Measurements from ENCODE around the gene VCY1B. TPM values are rescaled to one million over a fixed set of nuclear protein-coding genes. Genes with fewer than 3 reads are reported as not detected.

VCY1B gene
- not detected in 2 replicates for total RNA-seq

GRCh38 chrY:14055927-14056326 is at the start of gene VCY1B:
Gene VCY1B, plus strand, starts transcription at chrY:14056227. Its CDS starts 63 bp downstream, at chrY:14056290.

Other genes starting within 250 kb of the VCY1B start
- not detected in 2 replicates for gene VCY, start 69.8 kb upstream of the VCY1B start, total RNA-seq

Data from smooth muscle cell of the pulmonary artery (primary cell).